Chondrocyte (in vitro differentiated cells): ENCODE data around the gene C4orf17. TPM values are rescaled to one million over a fixed set of nuclear protein-coding genes. Genes with fewer than 3 reads are reported as not detected.
"Not testable (repeated sequence)": the region's sequence is repeated elsewhere in the genome, so short reads cannot be mapped to it uniquely, and the experiment has no call there.

ENCODE experiments used
- DNase-seq: peaks from one replicate; pipeline ENCODE4 v3.0.0; 2021; ENCODE audit warnings: mixed read lengths, low spot score
- H3K27ac Mint-ChIP-seq: one replicate; pipeline ENCODE4 v1.8.0; 2021; ENCODE audit warnings: mild to moderate bottlenecking, moderate library complexity, mixed read lengths; ENCODE audit not compliant: unreplicated experiment
- H3K27me3 Mint-ChIP-seq: 2 replicates; pipeline ENCODE4 v1.8.0; 2021; ENCODE audit warnings: low read depth, mixed read lengths
- H3K36me3 Mint-ChIP-seq: 2 replicates; pipeline ENCODE4 v1.8.0; 2021; ENCODE audit warnings: low read depth, mixed read lengths
- H3K4me1 Mint-ChIP-seq: 2 replicates; pipeline ENCODE4 v1.8.0; 2021; ENCODE audit warnings: low read depth, mild to moderate bottlenecking, mixed read lengths
- H3K4me3 Mint-ChIP-seq: one replicate; pipeline ENCODE4 v1.8.0; 2021; ENCODE audit warnings: mild to moderate bottlenecking, moderate library complexity, mixed read lengths; ENCODE audit not compliant: unreplicated experiment
- H3K9me3 Mint-ChIP-seq: 2 replicates; pipeline ENCODE4 v1.8.0; 2021; ENCODE audit warnings: low read depth, mixed read lengths
- CTCF ChIP-seq: fragments of 200-600 bp; sonication (generic); IDR thresholded peaks from 2 replicates; pipeline ENCODE4 v1.5.0; 2021; ENCODE audit warnings: antibody characterized with exemption, mild to moderate bottlenecking, moderate library complexity
- total RNA-seq: library from RNA; stranded (reverse); gene quantifications from 3 replicates; pipeline ENCODE4 v1.2.1, GENCODE V29; 2021

Gene C4orf17
- total RNA-seq, 1 donor from 2014 or later, result not detected

GRCh38 chr4:99483636-99484035 is 27.2 kb upstream of the C4orf17 start:
- H3K27ac Mint-ChIP-seq, result no peak overlapping the region
- H3K27me3 Mint-ChIP-seq, result peaks cover 15% of the 10 kb centered on the region
- H3K4me1 Mint-ChIP-seq, result no peaks in the 10 kb centered on the region
- H3K9me3 Mint-ChIP-seq, result peaks cover 48% of the 10 kb centered on the region
- TF ChIP-seq CTCF, result no peak
- H3K36me3 Mint-ChIP-seq, result peaks cover 5% of the 10 kb centered on the region
- H3K4me3 Mint-ChIP-seq, result no peak overlapping the region
- DNase-seq, result no peak

GRCh38 chr4:99485212-99485611 is 25.6 kb upstream of the C4orf17 start:
- Mint-ChIP-seq H3K4me3 (no peak overlapping the region), H3K4me1 (no peaks in the 10 kb centered on the region), H3K27ac (no peak overlapping the region), H3K27me3 (peaks cover 7% of the 10 kb centered on the region), H3K9me3 (peaks cover 57% of the 10 kb centered on the region), H3K36me3 (peaks cover 5% of the 10 kb centered on the region)
- no peak for DNase-seq
- TF ChIP-seq CTCF, result no peak

- H3K4me3 Mint-ChIP-seq, H3K36me3 Mint-ChIP-seq, H3K27ac Mint-ChIP-seq, H3K4me1 Mint-ChIP-seq, H3K27me3 Mint-ChIP-seq, DNase-seq: not testable (repeated sequence)
- peaks cover 50% of the 10 kb centered on the region for H3K9me3 Mint-ChIP-seq
Measured at GRCh38 chr4:99486648-99487047, 24.2 kb upstream of the C4orf17 start.

GRCh38 chr4:99490286-99490685 is 20.5 kb upstream of the C4orf17 start:
- no peaks in the 10 kb centered on the region for H3K4me1 Mint-ChIP-seq

GRCh38 chr4:99504804-99505502 is 5.9 kb upstream of the C4orf17 start:
- no peak for DNase-seq
- Mint-ChIP-seq H3K36me3 (no peaks in the 10 kb centered on the region), H3K27ac (no peak overlapping the region), H3K27me3 (peaks cover 20% of the 10 kb centered on the region), H3K9me3 (peaks cover 12% of the 10 kb centered on the region), H3K4me1 (peaks cover 8% of the 10 kb centered on the region), H3K4me3 (no peak overlapping the region)
- no peak for TF ChIP-seq CTCF

More at GRCh38 chr4:99490286-99490685, 20.5 kb upstream of the C4orf17 start:
- Mint-ChIP-seq H3K27ac (no peak overlapping the region), H3K4me3 (no peak overlapping the region), H3K9me3 (peaks cover 65% of the 10 kb centered on the region), H3K36me3 (peaks cover 6% of the 10 kb centered on the region), H3K27me3 (peaks cover 3% of the 10 kb centered on the region)
- DNase-seq, result no peak
- no peak for TF ChIP-seq CTCF

GRCh38 chr4:99506781-99507180 is 4.0 kb upstream of the C4orf17 start:
- no peak overlapping the region for H3K4me3 Mint-ChIP-seq
- H3K4me1 Mint-ChIP-seq, result peaks cover 8% of the 10 kb centered on the region
- H3K27me3 Mint-ChIP-seq, result peaks cover 22% of the 10 kb centered on the region
- no peaks in the 10 kb centered on the region for H3K36me3 Mint-ChIP-seq
- TF ChIP-seq CTCF, result no peak
- no peak overlapping the region for H3K27ac Mint-ChIP-seq
- DNase-seq, result no peak
- H3K9me3 Mint-ChIP-seq, result peaks cover 12% of the 10 kb centered on the region
